Measurements from ENCODE around the gene LRCH4. TPM values are rescaled to one million over a fixed set of nuclear protein-coding genes. Genes with fewer than 3 reads are reported as not detected.

The LRCH4 gene
- total and polyA plus RNA-seq, 2 of the 8 experiments (the other 6 are each of a cell fraction or from before 2014, with no cell fraction given), result 15.5 to 36.6 TPM

DNA sequence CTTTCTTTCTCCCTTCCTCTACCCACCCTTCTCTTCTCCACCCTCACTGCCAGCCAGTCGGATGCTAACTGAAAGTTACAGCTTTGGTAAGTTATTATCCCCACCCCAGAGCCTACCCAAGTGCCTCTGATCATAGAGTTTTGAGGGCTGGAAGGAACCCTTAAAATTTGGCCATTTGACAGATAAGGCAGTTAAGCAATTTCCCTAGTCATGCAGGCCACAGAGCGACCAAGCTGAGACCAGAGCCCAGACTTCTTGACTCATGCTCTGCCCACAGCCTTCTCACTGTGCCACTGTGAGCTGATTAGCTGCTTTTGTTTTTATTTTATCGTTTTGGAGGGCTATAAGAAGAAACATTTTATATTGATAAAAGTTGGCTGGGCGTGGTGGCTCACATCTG lies 29.4 kb downstream of the LRCH4 start (continued):
- TF ChIP-seq, protein P1, sequence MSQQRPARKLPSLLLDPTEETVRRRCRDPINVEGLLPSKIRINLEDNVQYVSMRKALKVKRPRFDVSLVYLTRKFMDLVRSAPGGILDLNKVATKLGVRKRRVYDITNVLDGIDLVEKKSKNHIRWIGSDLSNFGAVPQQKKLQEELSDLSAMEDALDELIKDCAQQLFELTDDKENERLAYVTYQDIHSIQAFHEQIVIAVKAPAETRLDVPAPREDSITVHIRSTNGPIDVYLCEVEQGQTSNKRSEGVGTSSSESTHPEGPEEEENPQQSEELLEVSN (IDR thresholded peaks at IDR 0.05), result no peak
- TF ChIP-seq SUZ12 (IDR thresholded peaks at IDR 0.05; ENCODE audit: low read length) (no peak), JUN (IDR thresholded peaks at IDR 0.05; ENCODE audit: low read depth, low read length) (no peak), RBBP5 (IDR thresholded peaks at IDR 0.05; ENCODE audit: borderline replicate concordance, low read depth, low read length) (no peak), GABPA (IDR thresholded peaks at IDR 0.05; ENCODE audit: borderline replicate concordance, insufficient read depth, low read length) (no peak), POLR2A (IDR thresholded peaks at IDR 0.05; ENCODE audit: control extremely low read depth in 1 of 2, low read depth in 2 of 2, low read length in 2 of 2) (no peak), CHD1 (IDR thresholded peaks at IDR 0.05; ENCODE audit: low read depth, low read length) (no peak), ASH2L (IDR thresholded peaks at IDR 0.05; ENCODE audit: low read length) (no peak), BACH1 (IDR thresholded peaks at IDR 0.05; ENCODE audit: low read length) (no peak)

Data from H1 (cell line).